Endothelial cell of umbilical vein (primary cell): Measurements from ENCODE around the gene DENND2C.

ENCODE experiments used
- EZH2 ChIP-seq: IDR thresholded peaks from 2 replicates; pipeline ENCODE4 v1.6.1; 2012; ENCODE audit warnings: borderline replicate concordance, low read depth, mild to moderate bottlenecking, moderate library complexity, low read length, inconsistent platforms; ENCODE audit not compliant: severe bottlenecking
- FOS ChIP-seq: IDR thresholded peaks from 2 replicates; pipeline ENCODE4 v1.6.1; 2011; ENCODE audit warnings: mild to moderate bottlenecking, low read length, moderate library complexity, borderline replicate concordance; ENCODE audit not compliant: insufficient read depth
- GATA2 ChIP-seq: IDR thresholded peaks from 2 replicates; pipeline ENCODE4 v1.7.0; 2011; ENCODE audit warnings: low read depth, mild to moderate bottlenecking, moderate library complexity, mixed read lengths, low read length; ENCODE audit not compliant: insufficient read length, insufficient read depth
- JUN ChIP-seq: IDR thresholded peaks from 2 replicates; pipeline ENCODE4 v1.6.1; 2011; ENCODE audit warnings: borderline replicate concordance, low read depth; ENCODE audit not compliant: insufficient read length, insufficient read depth
- MAX ChIP-seq: IDR thresholded peaks from 2 replicates; pipeline ENCODE4 v1.6.1; 2011; ENCODE audit not compliant: insufficient read depth, insufficient read length
- MYC ChIP-seq: IDR thresholded peaks from one replicate; pipeline ENCODE4 v1.6.1; 2011; ENCODE audit warnings: mild to moderate bottlenecking, low read depth, low read length
- POLR2A ChIP-seq: IDR thresholded peaks from 2 replicates; pipeline ENCODE4 v1.6.1; 2012; ENCODE audit warnings: low read depth, mild to moderate bottlenecking, control low read depth, low read length
- POLR2AphosphoS5 ChIP-seq: IDR thresholded peaks from 2 replicates; pipeline ENCODE4 v1.6.1; 2012; ENCODE audit warnings: low read depth, mild to moderate bottlenecking, control low read depth, low read length, moderate library complexity; ENCODE audit not compliant: insufficient read depth
- TF ChIP-seq, protein P1 (sequence below), 2 donors: IDR thresholded peaks; 1 replicate in 1 of 2; 2 replicates in 1 of 2; pipeline ENCODE4 v1.5.1; 2011; ENCODE audit warnings: low read length in 2 of 2, mild to moderate bottlenecking in 2 of 2, moderate library complexity in 2 of 2, control low read depth in 1 of 2, inconsistent platforms in 1 of 2, low read depth in 1 of 2; ENCODE audit not compliant: insufficient read depth in 1 of 2; ENCODE audit errors: extremely low read depth in 1 of 2

- TF ChIP-seq, protein P1, sequence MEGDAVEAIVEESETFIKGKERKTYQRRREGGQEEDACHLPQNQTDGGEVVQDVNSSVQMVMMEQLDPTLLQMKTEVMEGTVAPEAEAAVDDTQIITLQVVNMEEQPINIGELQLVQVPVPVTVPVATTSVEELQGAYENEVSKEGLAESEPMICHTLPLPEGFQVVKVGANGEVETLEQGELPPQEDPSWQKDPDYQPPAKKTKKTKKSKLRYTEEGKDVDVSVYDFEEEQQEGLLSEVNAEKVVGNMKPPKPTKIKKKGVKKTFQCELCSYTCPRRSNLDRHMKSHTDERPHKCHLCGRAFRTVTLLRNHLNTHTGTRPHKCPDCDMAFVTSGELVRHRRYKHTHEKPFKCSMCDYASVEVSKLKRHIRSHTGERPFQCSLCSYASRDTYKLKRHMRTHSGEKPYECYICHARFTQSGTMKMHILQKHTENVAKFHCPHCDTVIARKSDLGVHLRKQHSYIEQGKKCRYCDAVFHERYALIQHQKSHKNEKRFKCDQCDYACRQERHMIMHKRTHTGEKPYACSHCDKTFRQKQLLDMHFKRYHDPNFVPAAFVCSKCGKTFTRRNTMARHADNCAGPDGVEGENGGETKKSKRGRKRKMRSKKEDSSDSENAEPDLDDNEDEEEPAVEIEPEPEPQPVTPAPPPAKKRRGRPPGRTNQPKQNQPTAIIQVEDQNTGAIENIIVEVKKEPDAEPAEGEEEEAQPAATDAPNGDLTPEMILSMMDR (IDR thresholded peaks at IDR 0.05; ENCODE audit: extremely low read depth in 1 of 2, insufficient read depth in 1 of 2, low read depth in 1 of 2, low read length in 2 of 2) = no peak
- TF ChIP-seq POLR2A = no peak
- TF ChIP-seq MAX = no peak
- TF ChIP-seq MYC = no peak
- no peak for TF ChIP-seq FOS
- no peak for TF ChIP-seq POLR2AphosphoS5
- no peak for TF ChIP-seq GATA2
- no peak for TF ChIP-seq EZH2
- TF ChIP-seq JUN = no peak
These were observed 9.6 kb downstream of the DENND2C start for GRCh38 chr1:114660238-114660637.
